PC-3 (cell line): ENCODE data around the gene P3H3.

Source experiments
- EZH2 ChIP-seq: fragments of 300-600 bp; sonication (generic); IDR thresholded peaks from one replicate; pipeline ENCODE4 v1.6.1; 2017; ENCODE audit warnings: antibody characterized with exemption, mild to moderate bottlenecking, low read length; ENCODE audit not compliant: unreplicated experiment
- EZH2phosphoT487 ChIP-seq: fragments of 300-600 bp; sonication (generic); IDR thresholded peaks from 2 replicates; pipeline ENCODE4 v1.6.1; 2018; ENCODE audit warnings: mild to moderate bottlenecking, antibody characterized with exemption, low read length, borderline replicate concordance
- TF ChIP-seq, protein P1 (sequence below): fragments of 300-600 bp; sonication (generic); conservative IDR thresholded peaks from 2 replicates; pipeline ENCODE4 v1.5.1; 2017; ENCODE audit warnings: antibody characterized with exemption, low read depth, mild to moderate bottlenecking, low read length

- TF ChIP-seq, protein P1, sequence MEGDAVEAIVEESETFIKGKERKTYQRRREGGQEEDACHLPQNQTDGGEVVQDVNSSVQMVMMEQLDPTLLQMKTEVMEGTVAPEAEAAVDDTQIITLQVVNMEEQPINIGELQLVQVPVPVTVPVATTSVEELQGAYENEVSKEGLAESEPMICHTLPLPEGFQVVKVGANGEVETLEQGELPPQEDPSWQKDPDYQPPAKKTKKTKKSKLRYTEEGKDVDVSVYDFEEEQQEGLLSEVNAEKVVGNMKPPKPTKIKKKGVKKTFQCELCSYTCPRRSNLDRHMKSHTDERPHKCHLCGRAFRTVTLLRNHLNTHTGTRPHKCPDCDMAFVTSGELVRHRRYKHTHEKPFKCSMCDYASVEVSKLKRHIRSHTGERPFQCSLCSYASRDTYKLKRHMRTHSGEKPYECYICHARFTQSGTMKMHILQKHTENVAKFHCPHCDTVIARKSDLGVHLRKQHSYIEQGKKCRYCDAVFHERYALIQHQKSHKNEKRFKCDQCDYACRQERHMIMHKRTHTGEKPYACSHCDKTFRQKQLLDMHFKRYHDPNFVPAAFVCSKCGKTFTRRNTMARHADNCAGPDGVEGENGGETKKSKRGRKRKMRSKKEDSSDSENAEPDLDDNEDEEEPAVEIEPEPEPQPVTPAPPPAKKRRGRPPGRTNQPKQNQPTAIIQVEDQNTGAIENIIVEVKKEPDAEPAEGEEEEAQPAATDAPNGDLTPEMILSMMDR: no peak
- TF ChIP-seq EZH2 (no peak), EZH2phosphoT487 (no peak)
These were observed 31.9 kb downstream of the P3H3 start for GRCh38 chr12:6860116-6860515.
